HepG2 (cell line): ENCODE data around the gene FNDC3A. TPM values are rescaled to one million over a fixed set of nuclear protein-coding genes. Genes with fewer than 3 reads are reported as not detected.

ENCODE experiments used
- ATAC-seq: fragments of 200-7000 bp; cut with Tn5 transposase; 3 replicates; pipeline ENCODE4 v1.9.1; 2020; ENCODE audit warnings: mild to moderate bottlenecking, moderate library complexity
- BruUV-seq: library from RNA; stranded (reverse); fragments of 400-500 nt; replicated peaks from 2 replicates; lab custom pipeline; 2021; lab: Mats Ljungman, UMichigan
- CTCF ChIA-PET: fragments of 300-600 bp; formaldehyde crosslinking; extraction: SDS; loops from one replicate; lab custom pipeline; 2021; ENCODE audit warnings: low total read pairs, inconsistent platforms, low intra/inter-chr PET ratio; lab: Yijun Ruan, JAX
- POLR2A ChIA-PET: fragments of 350-600 bp; sonication (Branson Sonifier 250); formaldehyde crosslinking; loops from one replicate; lab custom pipeline; 2020; ENCODE audit warnings: antibody characterized with exemption, inconsistent platforms; lab: Yijun Ruan, JAX
- DNase-seq: peaks from one replicate; pipeline ENCODE4 v3.0.0-alpha.2; 2015; ENCODE audit warnings: low spot score
- FAIRE-seq: peaks from 3 replicates; lab custom pipeline; 2011; peaks lifted over from hg19 to GRCh38; lab: Jason Lieb, UNC
- H2AFZ ChIP-seq: one replicate; pipeline ENCODE4 v1.6.1; 2011; ENCODE audit warnings: low read length, inconsistent platforms
- H3K27ac ChIP-seq: fragments of 300-600 bp; 3 replicates; pipeline ENCODE4 v1.8.0; 2011; ENCODE audit warnings: mixed run types, mild to moderate bottlenecking, mixed read lengths, low read length, inconsistent platforms; ENCODE audit not compliant: insufficient read depth; ENCODE audit errors: extremely low read length
- H3K27me3 ChIP-seq, 2 experiments: fragments of 200-600 bp in 1 of 2; 2 replicates in 1 of 2; 3 replicates in 1 of 2; pipeline versions ENCODE4 v1.6.0 to v1.8.0; 2011; ENCODE audit warnings: low read length in 2 of 2, mild to moderate bottlenecking in 2 of 2, moderate library complexity in 2 of 2, inconsistent platforms in 1 of 2; ENCODE audit not compliant: insufficient read depth in 2 of 2, control insufficient read depth in 1 of 2
- H3K36me3 ChIP-seq, 2 experiments: fragments of 200-600 bp in 1 of 2; replicated peaks in 1 of 2; 2 replicates in 1 of 2; 3 replicates in 1 of 2; pipeline versions ENCODE4 v1.5.1 to v1.8.0; 2011; ENCODE audit warnings: low read length in 2 of 2, inconsistent platforms in 1 of 2; ENCODE audit not compliant: insufficient read depth in 2 of 2, control insufficient read depth in 1 of 2
- H3K4me1 ChIP-seq: 2 replicates; pipeline ENCODE4 v1.5.1; 2012; ENCODE audit warnings: low read length, inconsistent platforms; ENCODE audit not compliant: insufficient read depth
- H3K4me2 ChIP-seq: 2 replicates; pipeline ENCODE4 v1.6.0; 2011; ENCODE audit warnings: low read depth, low read length, inconsistent platforms
- H3K4me3 ChIP-seq, 3 experiments: fragments of 200-600 bp in 1 of 3; sonication (generic), shearing (Covaris generic) in 1 of 3; replicated peaks in 1 of 3; 2 replicates each; pipeline ENCODE4 v1.5.1; 2011 to 2016; ENCODE audit warnings: low read length in 3 of 3, inconsistent platforms in 2 of 3, low read depth in 2 of 3, mild to moderate bottlenecking in 2 of 3, control low read depth in 1 of 3, mixed read lengths in 1 of 3; ENCODE audit not compliant: insufficient read depth in 1 of 3
- H3K79me2 ChIP-seq: one replicate; pipeline ENCODE4 v1.6.1; 2011; ENCODE audit warnings: low read length, inconsistent platforms; ENCODE audit not compliant: insufficient read depth
- H3K9ac ChIP-seq: 2 replicates; pipeline ENCODE4 v1.6.0; 2011; ENCODE audit warnings: mild to moderate bottlenecking, low read depth, low read length, inconsistent platforms; ENCODE audit not compliant: insufficient read depth
- H3K9me3 ChIP-seq: 2 replicates; pipeline ENCODE4 v1.5.1; 2012; ENCODE audit warnings: mild to moderate bottlenecking, low read length
- H4K20me1 ChIP-seq: 2 replicates; pipeline ENCODE4 v1.6.0; 2011; ENCODE audit warnings: inconsistent platforms, mild to moderate bottlenecking, low read length, moderate library complexity; ENCODE audit not compliant: insufficient read depth
- FOXM1 ChIP-seq: sonication (generic); formaldehyde crosslinking; IDR thresholded peaks from 2 replicates; pipeline ENCODE4 v1.5.0; 2020; ENCODE audit warnings: missing genetic modification reagents
- LCORL ChIP-seq, 2 experiments: fragments of 450-650 bp in 1 of 2; sonication (generic) in 1 of 2; formaldehyde crosslinking in 1 of 2; IDR thresholded peaks; 2 replicates each; pipeline versions ENCODE4 v1.5.0 to v1.6.1; 2017 to 2020; ENCODE audit warnings: antibody characterized with exemption in 1 of 2, missing genetic modification reagents in 1 of 2
- MAFG ChIP-seq: sonication (generic); formaldehyde crosslinking; IDR thresholded peaks from 2 replicates; pipeline ENCODE4 v1.5.1; 2020; ENCODE audit warnings: mild to moderate bottlenecking, missing genetic modification reagents
- PTBP1 ChIP-seq: fragments of 200-400 bp; formaldehyde crosslinking; IDR thresholded peaks from 2 replicates; pipeline ENCODE4 v1.6.1; 2018; ENCODE audit warnings: low read length, low read depth; ENCODE audit not compliant: poor library complexity, severe bottlenecking
- RBM39 ChIP-seq: fragments of 200-400 bp; formaldehyde crosslinking; IDR thresholded peaks from one replicate; pipeline ENCODE4 v1.6.1; 2018; ENCODE audit warnings: antibody characterized with exemption, mild to moderate bottlenecking, low read depth, low read length; ENCODE audit not compliant: poor library complexity, severe bottlenecking
- ZNF296 ChIP-seq: sonication (generic); formaldehyde crosslinking; conservative IDR thresholded peaks from 2 replicates; pipeline ENCODE4 v1.5.0; 2020; ENCODE audit warnings: mild to moderate bottlenecking, missing genetic modification reagents
- ZNF484 ChIP-seq: sonication (generic); formaldehyde crosslinking; IDR thresholded peaks from 2 replicates; pipeline ENCODE4 v1.5.1; 2020; ENCODE audit warnings: mild to moderate bottlenecking, low read depth, missing genetic modification reagents, borderline replicate concordance
- ZNF619 ChIP-seq: sonication (generic); formaldehyde crosslinking; IDR thresholded peaks from 2 replicates; pipeline ENCODE4 v1.4.0; 2020; ENCODE audit warnings: mild to moderate bottlenecking, missing genetic modification reagents
- ZNF629 ChIP-seq: sonication (generic); formaldehyde crosslinking; conservative IDR thresholded peaks from 2 replicates; pipeline ENCODE4 v1.5.0; 2020; ENCODE audit warnings: missing genetic modification reagents
- ZNF674 ChIP-seq: sonication (generic); formaldehyde crosslinking; IDR thresholded peaks from 2 replicates; pipeline ENCODE4 v1.5.0; 2020; ENCODE audit warnings: low read depth, mild to moderate bottlenecking, missing genetic modification reagents
- WGBS: methylation state at CpG from one replicate; pipeline ENCODE4 v1.1.6; 2017; ENCODE audit warnings: low lambda C conversion rate; 5-methylcytosine and 5-hydroxymethylcytosine counted together
- in situ Hi-C: cut with HindIII; loops from 2 replicates; pipeline ENCODE4 v1.10.0; 2017; ENCODE audit warnings: low pct_unique_long_range_greater_than_20kb; ENCODE audit not compliant: extremely low pct_ligation_motif_present
- intact Hi-C: fragments of 100-400 bp; cut with micrococcal nuclease; formaldehyde crosslinking; loops from one replicate; pipeline ENCODE4 v1.10.0; 2022; ENCODE audit not compliant: unreplicated experiment
- polyA plus RNA-seq, 8 experiments: library from polyadenylated mRNA; depleted of rRNA in 3 of 8; stranded (reverse) in 7 of 8; unstranded in 1 of 8; fragments of >200 nt; fragmentation: Illumina TruSeq in 4 of 8; extraction: Trizol in 4 of 8; gene quantifications; 2 replicates each; pipeline versions ENCODE4 v1.2.1 to v1.2.3, GENCODE V29; 2011 to 2016; ENCODE audit warnings: low read depth in 4 of 8, missing spikeins in 1 of 8, mixed read lengths in 1 of 8; ENCODE audit not compliant: insufficient read depth in 1 of 8
- total RNA-seq, 5 experiments: library from RNA; depleted of rRNA; stranded (reverse); fragments of >200 nt; fragmentation: Illumina TruSeq; extraction: Trizol; gene quantifications; 2 replicates each; pipeline ENCODE4 v1.2.3, GENCODE V29; 2016; ENCODE audit warnings: low read depth in 1 of 5

FNDC3A gene
- total and polyA plus RNA-seq, 2 of the 13 experiments (the other 11 are each of a cell fraction or from before 2014, with no cell fraction given): 36.7 to 39.3 TPM

- Histone ChIP-seq H4K20me1 (no peaks in the 10 kb centered on the region), H3K36me3 (no peaks in the 10 kb centered on the region), H3K27ac (no peak overlapping the region), H2AFZ (no peak overlapping the region), H3K4me1 (no peaks in the 10 kb centered on the region), H3K79me2 (no peaks in the 10 kb centered on the region), H3K4me3 (no peak overlapping the region), H3K9ac (no peak overlapping the region), H3K4me2 (no peak overlapping the region), H3K27me3 (no peaks in the 10 kb centered on the region), H3K9me3 (no peaks in the 10 kb centered on the region)
- WGBS: 95% methylated on average over 2 of the region's 2 CpGs
- ChIA-PET CTCF (no interaction called here), POLR2A (no interaction called here)
- DNase-seq (no peak), ATAC-seq (no peak), FAIRE-seq (no peak)
- intact Hi-C loops (no loop called here), in situ Hi-C loops (loop anchor here (10.0 kb wide), 1 partner anchor 65 kb away; no protein-coding TSS in a partner anchor)
- no TSS peak for BruUV-seq
- TF ChIP-seq ZNF619 (no peak), ZNF629 (CRISPR knock-in tag) (no peak), LCORL (IDR thresholded peaks at IDR 0.05) (no peak), LCORL (CRISPR knock-in tag; IDR thresholded peaks at IDR 0.05) (no peak), ZNF674 (CRISPR knock-in tag) (no peak), ZNF296 (no peak), PTBP1 (no peak), ZNF484 (CRISPR knock-in tag) (no peak), MAFG (CRISPR knock-in tag) (no peak), FOXM1 (CRISPR knock-in tag) (no peak)
Measured at GRCh38 chr13:49030213-49030612, 54.5 kb downstream of the FNDC3A start.

GRCh38 chr13:49040872-49041271 is 65.2 kb downstream of the FNDC3A start:
- Histone ChIP-seq H3K4me1 (no peaks in the 10 kb centered on the region), H4K20me1 (no peaks in the 10 kb centered on the region), H3K4me2 (no peak overlapping the region), H3K9me3 (no peaks in the 10 kb centered on the region), H3K27me3 (no peaks in the 10 kb centered on the region), H3K4me3 (no peak overlapping the region), H3K27ac (no peak overlapping the region), H3K9ac (no peak overlapping the region), H3K36me3 (peaks cover 0 to 5% of the 10 kb centered on the region in 2 experiments; a peak in 1 of 5 replicates), H3K79me2 (no peaks in the 10 kb centered on the region), H2AFZ (no peak overlapping the region)
- no peak for FAIRE-seq
- ChIA-PET CTCF (no interaction called here), POLR2A (no interaction called here)
- intact Hi-C loops: no loop called here
- in situ Hi-C loops: no loop called here
- DNase-seq: no peak
- TF ChIP-seq RBM39: no peak
- no peak for ATAC-seq
- WGBS: 96% methylated on average over 3 of the region's 3 CpGs
- BruUV-seq: no TSS peak
